GM19240 (cell line): ENCODE measurements around the gene LIPC.

Experiments
- DNase-seq: peaks from one replicate; pipeline ENCODE4 v3.0.0; 2011; ENCODE audit warnings: low spot score; ENCODE audit not compliant: insufficient read length

The LIPC gene

GRCh38 chr15:58405865-58406264 lies 25.9 kb upstream of the LIPC start:
- no peak for DNase-seq

- no peak for DNase-seq
Measured at GRCh38 chr15:58406811-58407210, 25.0 kb upstream of the LIPC start.

- DNase-seq, result no peak
Measured at GRCh38 chr15:58407236-58407775, 24.5 kb upstream of the LIPC start.

GRCh38 chr15:58407778-58408177 lies 24.0 kb upstream of the LIPC start:
- no peak for DNase-seq

GRCh38 chr15:58409861-58410260 lies 21.9 kb upstream of the LIPC start:
- DNase-seq, result no peak

- no peak for DNase-seq
Measured at GRCh38 chr15:58410353-58410752, 21.4 kb upstream of the LIPC start.

- no peak for DNase-seq
Measured at GRCh38 chr15:58413253-58413652, 18.5 kb upstream of the LIPC start.

GRCh38 chr15:58415636-58416035 lies 16.2 kb upstream of the LIPC start:
- no peak for DNase-seq

GRCh38 chr15:58416963-58417362 lies 14.8 kb upstream of the LIPC start:
- DNase-seq, result no peak

GRCh38 chr15:58418135-58418534 lies 13.7 kb upstream of the LIPC start:
- DNase-seq, result no peak

GRCh38 chr15:58419803-58420524 lies 11.8 kb upstream of the LIPC start:
- no peak for DNase-seq

GRCh38 chr15:58420579-58421043 lies 11.2 kb upstream of the LIPC start:
- DNase-seq, result no peak

- no peak for DNase-seq
Measured at GRCh38 chr15:58423205-58423604, 8.6 kb upstream of the LIPC start.

- no peak for DNase-seq
Measured at GRCh38 chr15:58423831-58424608, 7.8 kb upstream of the LIPC start.

- DNase-seq, result no peak
Measured at GRCh38 chr15:58424722-58425121, 7.1 kb upstream of the LIPC start.

- DNase-seq, result no peak
Measured at GRCh38 chr15:58425185-58425584, 6.6 kb upstream of the LIPC start.

- DNase-seq, result no peak
Measured at GRCh38 chr15:58425834-58426233, 6.0 kb upstream of the LIPC start.

GRCh38 chr15:58426501-58426900 lies 5.3 kb upstream of the LIPC start:
- no peak for DNase-seq

GRCh38 chr15:58427987-58428386 lies 3.8 kb upstream of the LIPC start:
- DNase-seq, result no peak

GRCh38 chr15:58430224-58430787 lies 1.5 kb upstream of the LIPC start:
- DNase-seq, result no peak

- DNase-seq, result no peak
Measured at GRCh38 chr15:58432401-58432800, 610 bp downstream of the LIPC start.
